Measurements from ENCODE around the gene SRRD.
"Not testable (repeated sequence)": the region's sequence is repeated elsewhere in the genome, so short reads cannot be mapped to it uniquely, and the experiment has no call there.

The SRRD gene, protein sequence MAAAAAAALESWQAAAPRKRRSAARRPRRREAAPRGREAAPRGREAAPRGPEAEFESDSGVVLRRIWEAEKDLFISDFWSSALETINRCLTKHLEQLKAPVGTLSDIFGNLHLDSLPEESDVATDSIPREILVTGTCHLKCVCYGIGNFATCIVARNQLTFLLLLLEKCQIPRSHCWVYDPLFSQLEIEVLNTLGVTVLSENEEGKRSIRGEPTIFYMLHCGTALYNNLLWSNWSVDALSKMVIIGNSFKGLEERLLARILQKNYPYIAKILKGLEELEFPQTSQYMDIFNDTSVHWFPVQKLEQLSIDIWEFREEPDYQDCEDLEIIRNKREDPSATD

DNA sequence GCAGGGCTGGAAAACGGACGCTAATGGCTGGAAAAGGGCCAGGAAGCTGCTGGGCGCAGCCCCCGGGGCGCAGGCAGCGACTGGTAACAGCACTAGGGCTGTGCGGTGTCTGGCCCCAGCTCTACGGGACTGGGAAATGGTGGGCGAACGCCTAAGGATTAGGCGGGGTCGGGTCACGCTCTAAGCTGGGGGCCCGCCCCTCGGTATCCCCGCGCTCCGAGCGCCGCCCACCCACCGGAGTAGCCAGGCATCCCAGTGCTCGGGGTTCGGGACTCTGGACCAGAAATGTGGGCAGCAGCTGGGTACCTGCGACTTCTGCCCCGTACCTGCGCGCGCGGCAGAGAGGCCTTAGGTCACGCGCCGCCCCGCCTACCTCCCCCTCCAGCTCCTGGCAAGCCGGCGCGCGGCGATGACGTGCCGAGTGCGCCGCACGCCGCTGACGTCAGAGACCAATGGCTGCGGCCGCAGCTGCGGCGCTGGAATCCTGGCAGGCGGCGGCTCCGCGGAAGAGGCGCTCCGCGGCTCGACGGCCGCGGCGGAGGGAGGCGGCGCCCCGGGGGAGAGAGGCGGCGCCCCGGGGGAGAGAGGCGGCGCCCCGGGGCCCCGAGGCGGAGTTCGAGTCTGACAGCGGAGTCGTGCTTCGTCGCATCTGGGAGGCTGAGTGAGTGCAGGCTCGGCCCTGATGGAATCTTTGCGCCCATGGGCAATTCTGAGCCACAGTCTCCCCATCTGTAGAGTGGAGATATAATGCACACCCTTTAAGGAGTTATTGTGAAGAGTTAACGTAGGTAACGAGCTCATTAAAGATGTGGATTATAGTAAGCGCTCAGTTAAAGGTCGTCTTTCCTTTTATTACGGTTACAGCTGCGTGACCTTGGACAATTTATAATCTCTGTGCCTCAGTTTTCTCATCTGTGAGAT, at the start of gene SRRD, which contains the start of gene HPS4:
Gene SRRD, plus strand, starts transcription at position 439 of the 921 bp plus-strand sequence. Its CDS starts 14 bp downstream, at position 453.
Gene HPS4, minus strand, starts transcription at position 345 of the 921 bp plus-strand sequence. CDS start 2,021 bp downstream, outside the sequence.
- peak; percentile 80 for DNase-seq (ENCODE audit: low read depth)

DNA sequence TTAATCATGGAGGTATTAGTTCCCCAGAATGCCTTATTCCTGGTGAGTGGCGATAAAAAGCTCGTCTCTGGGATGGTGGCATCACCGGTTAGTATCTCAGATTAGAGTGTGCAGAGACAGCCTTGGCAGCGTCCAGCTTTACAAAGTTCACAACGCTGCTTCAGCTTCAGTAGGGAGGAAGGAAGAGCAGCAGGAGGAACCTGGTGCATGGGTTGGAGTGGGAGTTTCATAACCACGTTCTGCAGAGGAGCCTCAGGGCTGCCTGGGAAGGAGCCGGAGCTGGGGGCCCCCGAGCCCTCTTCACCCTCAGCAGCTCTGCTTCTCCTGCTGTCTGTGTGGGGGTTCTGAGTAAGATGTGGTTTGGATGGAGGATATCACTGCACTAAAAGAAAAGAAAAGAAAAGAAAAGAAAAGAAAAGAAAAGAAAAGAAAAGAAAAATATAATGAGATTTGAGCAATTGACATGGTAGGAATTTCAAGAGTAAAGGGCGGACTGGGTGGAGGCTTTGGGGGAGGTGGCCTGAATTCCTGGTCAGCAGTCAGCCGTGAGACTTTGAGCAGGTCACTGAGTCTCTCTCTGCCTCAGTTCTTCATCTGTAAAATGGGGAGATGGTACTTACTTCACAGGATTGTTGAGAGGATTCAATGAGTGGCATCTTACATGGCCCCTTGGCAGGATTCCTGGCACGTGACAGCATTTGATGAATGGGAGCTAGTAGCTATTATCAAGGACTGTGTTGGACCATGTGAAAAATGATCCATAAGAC, 48.2 kb upstream of the SRRD start:
- DNase-seq (ENCODE audit: low read depth), result no peak

DNA sequence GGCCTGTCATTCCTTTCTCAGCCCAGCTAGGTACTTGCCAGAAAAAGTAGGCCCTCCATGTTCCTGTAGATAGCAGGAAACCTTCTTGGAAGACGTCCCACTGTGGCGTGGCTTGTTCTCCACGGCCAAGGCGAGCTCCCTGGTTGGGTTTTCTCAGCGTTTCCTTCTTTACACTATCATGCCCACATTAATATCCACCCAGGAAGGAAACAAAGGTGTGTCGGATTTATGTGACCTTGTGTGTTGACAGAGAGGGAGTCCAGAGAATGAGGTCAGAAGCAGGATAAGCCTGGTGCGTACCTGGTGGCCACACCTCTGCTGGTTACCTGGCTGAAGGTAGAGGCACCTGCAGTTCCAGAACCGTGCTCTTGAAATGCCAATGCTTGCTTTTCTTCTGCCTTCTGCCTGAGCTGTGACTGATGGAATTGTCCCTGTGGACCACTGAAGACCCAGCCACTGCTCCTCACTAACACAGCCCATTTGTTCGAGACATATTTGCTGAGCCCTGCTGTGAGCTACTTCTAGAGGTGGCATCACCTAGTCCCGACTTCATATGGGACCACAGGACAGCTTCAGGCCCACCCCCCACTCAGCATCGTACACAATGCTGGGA, 46.7 kb upstream of the SRRD start:
- no peak for DNase-seq (ENCODE audit: low read depth)

DNA sequence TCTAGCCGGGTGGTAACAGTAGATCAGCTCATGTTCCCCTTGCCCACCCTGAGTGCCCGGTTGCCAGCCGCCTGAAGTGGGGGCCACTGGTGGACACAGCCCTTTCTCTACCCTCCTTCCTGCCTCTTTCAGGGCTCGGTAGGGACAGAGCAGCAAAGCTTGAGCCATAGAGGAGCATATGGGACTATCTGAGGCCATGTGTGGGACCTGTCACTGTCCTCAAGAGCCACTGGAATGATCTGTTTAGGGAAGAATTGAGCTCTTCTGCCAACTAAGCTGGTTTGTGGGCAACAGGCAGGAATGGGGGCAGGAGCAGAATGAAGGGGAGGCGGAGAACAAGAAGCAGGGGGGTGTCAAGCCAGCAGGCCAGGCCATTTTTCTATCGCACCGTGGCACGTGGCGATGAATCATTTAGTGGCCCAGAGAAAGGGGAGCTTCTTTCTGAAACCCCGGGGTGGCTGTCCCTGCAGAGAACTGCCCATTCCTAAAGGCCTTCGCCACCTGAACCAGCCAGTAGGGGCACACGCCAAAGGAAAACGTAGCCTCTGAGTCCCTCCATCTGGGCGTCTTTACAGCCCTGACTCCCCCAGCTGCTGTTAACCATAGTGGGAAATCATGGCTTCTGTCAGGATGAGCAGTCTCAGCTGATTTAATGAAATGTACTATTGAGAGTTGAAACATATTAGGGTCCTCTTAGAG, 45.8 kb upstream of the SRRD start:
- DNase-seq (ENCODE audit: low read depth), result no peak

DNA sequence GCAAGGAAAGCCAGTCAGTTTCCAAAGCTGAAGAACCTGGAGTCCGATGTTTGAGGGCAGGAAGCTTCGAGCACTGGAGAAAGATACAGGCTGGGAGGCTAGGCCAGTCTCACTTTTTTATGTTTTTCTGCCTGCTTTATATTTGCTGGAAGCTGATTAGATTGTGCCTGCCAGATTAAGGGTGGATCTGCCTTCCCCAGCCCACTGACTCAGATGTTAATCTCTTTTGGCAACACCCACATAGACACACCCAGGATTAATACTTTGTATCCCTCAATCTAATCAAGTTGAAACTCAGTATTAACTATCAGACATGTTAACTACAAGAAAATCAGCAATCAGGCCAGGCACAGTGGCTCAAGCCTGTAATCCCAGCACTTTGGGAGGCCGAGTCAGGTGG, 44.9 kb upstream of the SRRD start:
- DNase-seq (ENCODE audit: low read depth), result not testable (repeated sequence)

DNA sequence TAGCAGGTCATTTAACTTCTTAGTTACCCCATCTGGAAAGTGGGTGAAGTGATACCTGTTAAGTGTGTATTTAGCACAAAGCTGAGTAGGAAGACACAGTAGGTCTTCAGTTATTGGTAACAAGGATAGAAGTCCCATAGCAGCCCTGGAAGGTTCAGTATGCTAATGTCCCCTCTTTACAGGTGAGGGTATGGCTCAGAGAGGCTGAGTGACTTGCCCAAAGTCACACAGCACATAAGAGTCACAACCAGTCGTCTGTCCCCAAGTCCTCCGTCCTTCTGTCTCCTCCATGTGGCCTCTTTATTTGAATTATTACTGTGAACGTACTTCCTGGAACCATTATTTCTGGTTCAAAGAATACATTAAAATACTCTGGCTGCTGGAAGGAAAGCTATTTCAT, 44.1 kb upstream of the SRRD start:
- DNase-seq (ENCODE audit: low read depth), result no peak

DNA sequence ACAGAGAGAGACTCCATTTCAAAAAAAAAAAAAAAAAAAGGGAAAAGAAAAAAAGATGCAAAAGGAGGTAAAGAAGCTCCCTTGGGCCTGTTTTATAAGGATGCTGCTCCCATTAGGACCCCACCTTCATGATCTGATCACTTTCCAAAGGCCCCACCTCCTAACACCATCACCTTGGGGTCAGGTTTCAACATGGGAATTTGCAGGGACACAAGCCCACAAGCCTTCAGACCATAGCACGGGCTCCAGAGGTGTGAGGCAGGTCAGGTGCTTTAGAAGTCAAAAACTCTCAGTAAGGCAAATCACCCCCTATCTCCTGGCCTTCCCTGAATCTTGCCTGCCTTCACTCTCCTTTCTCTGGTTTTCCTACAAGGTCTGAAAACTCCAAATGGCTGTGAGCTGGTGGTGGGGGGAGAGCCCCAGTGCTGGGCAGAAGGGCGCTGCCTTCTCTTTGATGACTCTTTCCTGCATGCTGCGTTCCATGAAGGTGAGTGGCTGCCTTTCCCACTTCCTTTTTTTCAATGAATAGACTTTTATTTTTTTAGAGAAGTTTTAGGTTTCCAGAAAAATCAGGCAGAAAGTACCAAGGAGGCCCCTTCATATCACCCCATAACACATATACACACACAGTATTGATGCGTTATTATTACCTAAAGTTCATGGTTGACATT, 41.5 kb upstream of the SRRD start:
- DNase-seq (ENCODE audit: low read depth), result no peak

DNA sequence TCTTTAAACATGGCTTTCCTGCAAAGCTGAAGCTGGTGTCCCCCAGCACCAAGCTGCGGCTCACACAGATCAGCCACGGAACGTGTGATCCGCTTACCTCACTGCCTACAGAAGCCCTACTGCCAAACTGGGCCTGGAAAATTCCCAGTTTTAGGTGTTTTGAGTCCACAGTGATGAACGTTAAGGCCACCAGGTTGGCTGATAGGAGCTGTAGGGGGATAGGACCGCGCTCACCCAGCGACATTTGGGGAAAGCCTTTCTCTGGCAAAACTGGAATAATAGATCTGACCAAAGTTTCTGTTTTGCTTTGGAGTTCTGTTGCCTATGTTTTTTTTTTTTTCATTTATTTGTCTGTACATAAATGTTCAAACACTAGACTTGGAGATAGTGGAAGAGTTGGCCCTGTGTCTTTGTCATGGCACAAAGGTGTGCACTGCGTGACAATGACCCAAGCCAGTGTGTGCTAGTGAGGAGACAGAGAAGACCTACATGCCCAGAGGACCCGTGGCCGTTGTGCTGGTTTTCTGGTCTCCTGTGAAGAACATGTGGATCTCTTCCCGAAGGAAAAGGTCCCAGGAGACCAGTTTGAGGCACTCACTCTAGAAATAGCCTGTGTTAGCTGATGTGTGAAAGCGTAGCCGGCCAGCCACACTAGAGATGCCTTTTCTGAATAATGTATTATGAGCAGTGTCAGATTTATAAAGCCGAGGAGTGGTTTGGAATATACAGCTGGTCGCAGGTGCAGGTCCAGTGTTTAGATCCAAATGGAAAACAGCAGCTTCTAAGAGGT, 39.6 kb upstream of the SRRD start:
- no peak for DNase-seq (ENCODE audit: low read depth)

DNA sequence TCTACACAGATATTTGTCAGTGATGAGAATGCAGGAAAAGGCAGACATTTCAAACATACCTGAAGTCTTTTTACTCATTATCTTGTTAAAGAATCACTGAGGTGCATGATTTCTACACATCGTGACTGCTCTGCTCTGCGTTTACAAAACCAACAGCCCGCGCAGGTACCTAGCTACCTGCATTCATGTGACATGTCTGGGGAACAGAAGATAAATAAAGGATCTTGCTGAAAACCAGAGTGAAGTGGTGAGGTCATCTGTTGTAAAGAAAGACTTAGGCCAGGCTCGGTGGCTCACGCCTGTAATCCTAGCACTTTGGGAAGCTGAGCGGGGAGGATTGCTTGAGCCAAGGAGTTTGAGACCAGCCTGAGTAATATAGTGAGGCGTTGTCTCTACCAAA, 38.9 kb upstream of the SRRD start:
- no peak for DNase-seq (ENCODE audit: low read depth)

DNA sequence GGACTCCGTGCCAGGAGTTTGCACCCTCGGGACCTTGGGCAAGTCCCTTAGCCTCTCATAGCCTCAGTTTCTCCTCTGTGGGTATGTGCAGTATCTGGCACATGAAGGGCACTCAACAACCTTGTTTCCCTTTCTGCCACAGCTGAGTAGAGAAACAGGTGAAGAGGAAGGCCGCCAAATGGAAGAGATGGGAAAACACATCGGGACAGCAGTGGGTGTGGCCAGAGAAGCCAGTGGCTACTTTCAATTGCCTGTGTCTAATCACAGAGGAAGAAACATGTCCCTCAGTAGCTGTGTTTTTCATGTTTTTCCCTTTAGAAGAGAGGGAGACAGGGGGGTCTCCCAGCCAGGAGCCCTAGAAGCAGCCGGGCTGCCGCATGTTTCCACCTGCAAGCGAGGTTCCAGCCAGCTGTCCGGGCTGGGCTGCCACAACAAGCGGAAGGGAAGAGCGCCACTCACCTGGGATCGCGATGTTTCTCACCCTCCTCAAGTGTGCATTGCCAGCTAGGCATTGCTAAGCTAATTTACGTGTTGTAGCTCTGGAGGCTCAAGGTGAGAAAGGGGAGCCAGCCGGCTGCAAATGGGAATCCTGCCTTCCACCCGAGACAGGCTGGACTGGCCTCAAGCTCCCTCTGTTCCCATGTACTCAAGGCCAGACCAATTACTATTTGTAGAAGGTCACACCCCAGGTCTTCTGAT, 38.0 kb upstream of the SRRD start:
- no peak for DNase-seq (ENCODE audit: low read depth)

DNA sequence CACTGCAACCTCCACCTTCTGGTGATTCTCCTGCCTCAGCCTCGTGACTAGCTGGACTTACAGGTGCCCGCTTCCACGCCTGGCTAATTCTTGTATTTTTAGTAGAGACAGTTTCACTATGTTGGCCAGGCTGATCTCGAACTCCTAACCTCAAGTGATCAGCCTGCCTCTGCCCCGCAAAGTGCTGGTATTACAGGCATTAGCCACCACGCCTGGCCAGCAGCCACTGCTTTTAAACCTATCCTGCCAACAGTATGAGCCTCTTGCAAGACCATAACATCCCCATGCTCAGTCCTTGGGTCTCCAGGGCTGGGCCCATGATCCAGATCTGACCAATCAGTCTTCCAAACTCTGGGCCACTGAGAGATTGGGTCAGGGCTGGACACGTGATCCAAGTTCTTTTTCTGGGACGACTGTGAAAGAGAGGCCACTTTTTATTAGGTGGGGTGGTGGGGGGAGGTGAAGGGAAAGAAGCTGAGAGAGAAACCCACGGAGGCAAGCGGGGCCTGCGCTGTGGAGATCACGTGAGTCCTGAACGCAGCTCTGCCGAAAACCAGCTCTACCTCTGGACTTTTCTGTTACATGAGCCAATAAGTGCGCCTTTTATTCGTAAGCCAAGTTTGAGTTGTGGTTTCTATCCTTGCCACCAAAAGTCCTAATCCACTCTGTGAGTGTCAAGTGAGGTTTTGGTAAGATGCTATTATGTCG, 36.7 kb upstream of the SRRD start:
- no peak for DNase-seq (ENCODE audit: low read depth)

DNA sequence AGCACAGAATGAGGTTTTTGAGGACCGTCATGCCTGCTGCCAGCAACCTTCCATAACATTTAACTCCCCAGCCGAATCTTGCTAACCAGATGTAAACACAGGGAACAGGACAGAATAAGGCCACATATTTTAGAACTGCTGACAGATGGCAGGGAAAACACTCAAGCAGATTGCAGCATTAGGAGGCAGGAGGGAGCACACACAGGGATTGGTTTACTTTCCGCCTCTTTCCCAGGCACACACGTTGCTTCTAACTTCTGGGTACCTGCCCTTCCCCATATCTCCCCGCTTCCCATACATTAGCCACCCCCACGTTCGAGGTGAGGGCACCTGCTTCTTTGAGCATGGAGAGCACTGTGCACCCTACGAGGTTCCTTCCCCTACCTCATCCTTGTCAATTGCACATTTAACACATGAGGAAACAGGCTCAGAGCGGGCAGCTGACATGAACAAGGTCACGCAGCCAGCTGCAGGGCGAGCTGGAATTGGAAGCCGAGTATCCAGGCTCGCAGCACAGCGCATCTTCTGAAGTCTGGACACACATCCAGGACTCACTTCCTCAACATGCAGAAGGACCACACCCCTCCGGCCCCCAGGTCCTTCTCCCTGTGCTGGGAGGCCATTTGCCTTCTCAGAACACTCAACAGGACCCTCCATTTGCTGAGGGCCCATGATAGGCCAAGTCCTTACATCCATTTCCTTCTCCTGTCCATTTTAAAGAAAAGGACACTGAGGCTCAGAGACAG, 35.9 kb upstream of the SRRD start:
- DNase-seq (ENCODE audit: low read depth), result no peak

DNA sequence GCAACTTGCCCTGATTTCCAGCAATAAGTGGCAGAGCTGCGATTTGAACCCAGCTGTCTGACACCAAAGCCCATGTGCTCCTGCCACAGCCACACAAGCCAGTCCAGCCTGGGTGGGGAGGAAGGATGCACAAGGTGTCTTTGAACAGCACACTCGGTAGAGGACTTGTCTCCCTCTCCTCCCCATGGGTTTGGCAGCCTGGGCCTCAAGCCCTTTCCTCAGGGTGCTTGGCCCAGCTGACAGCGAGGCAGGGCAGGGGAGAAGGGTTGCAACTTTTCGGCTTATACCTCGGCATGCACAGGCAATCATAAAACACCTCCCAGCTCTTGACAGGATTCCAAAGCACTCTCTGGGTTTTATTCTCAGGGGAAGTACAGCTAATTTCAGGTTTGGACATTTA, 35.3 kb upstream of the SRRD start:
- no peak for DNase-seq (ENCODE audit: low read depth)

DNA sequence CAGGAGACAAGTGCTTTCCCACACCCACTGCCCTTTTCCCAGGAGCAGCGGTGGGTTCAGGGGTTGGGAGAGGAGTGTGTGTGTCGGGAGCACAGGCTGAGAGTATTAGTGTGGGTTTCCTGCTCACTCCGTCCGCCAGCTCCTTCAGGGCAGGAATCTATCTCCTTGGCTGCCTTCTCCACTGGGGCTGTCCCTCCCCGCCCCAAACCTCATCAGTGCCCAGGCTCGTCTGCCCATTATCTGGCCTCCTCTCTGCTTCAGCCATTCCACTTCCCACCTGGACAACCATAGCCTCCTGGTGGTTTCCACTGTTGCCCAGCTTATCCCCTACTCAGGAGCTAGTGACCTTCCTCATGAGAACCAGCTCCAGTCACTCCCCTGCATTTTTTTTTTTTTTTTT, 34.7 kb upstream of the SRRD start:
- DNase-seq (ENCODE audit: low read depth), result no peak

DNA sequence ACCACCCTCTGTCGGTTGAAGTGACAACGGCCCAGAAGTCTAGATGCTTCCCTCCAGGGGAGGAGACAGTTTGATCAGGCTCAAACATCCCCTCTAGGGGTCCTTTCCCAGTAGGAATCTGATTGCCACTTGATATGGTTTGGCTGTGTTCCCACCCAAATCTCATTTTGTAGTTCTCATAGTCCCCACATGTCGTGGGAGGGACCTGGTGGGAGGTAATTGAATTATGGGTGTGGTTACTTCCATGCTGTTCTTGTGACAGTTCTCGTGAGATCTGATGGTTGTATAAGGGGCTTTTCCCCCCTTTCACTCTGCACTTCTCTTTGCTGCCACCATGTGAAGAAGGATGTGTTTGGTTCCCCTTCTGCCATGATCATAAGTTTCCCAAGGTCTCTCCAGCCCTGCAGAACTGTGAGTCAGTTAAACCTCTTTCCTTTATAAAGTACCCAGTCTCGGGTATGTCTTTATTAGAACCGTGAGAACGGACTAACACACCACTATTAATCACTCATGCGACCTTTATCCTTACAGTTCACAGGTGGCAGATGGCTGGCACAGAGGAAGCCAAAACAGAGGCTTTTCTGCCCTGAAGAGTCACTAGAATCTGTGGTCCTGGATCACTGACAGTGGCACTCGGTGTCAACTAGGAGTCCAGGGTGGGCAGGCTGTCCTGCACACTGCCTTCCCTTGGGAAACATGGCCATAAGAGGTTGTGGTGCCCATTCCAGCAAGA, 33.1 kb upstream of the SRRD start:
- DNase-seq (ENCODE audit: low read depth), result no peak

DNA sequence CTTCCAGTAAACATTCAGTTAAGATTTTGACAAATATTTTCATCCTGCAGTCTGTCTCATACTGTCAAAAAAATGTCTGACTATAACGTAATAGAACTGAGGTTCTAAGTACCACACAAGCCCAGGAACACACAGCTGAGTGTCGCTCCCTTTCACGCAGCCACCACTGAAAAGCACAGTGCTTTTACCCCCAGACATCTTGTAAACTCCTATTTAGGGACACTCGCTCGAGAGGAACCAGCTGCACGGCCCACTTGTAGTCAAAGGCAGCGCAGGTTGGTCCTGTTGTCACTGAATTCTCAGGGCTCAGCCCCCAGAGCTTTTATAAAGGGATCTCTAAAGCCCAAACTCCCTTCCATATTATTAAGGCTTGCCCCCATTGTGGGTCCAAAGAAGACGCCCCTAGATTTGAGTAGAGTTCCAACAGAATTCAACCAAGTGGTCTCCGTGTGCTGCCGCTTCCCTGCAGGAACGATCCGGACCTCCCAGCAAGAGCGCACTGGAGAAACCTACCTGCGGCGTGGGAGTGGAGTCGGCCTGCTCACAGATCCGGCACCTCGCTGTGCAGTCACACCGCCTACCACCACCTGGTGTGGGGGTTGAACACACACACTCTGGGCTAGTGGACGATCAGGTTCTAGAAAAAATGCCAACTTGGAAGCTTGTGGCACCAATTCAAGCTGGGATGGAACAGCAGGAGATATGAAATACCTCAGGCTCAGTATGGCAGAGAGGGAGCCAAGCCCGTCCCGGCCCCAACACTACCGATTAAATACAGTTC, 31.3 kb upstream of the SRRD start:
- DNase-seq (ENCODE audit: low read depth), result no peak
